ENCODE measurements around the gene ABCG1. TPM values are rescaled to one million over a fixed set of nuclear protein-coding genes. Genes with fewer than 3 reads are reported as not detected.

ABCG1 gene
- total RNA-seq, 1 experiment from 2014 or later, result 4.6 TPM

DNA sequence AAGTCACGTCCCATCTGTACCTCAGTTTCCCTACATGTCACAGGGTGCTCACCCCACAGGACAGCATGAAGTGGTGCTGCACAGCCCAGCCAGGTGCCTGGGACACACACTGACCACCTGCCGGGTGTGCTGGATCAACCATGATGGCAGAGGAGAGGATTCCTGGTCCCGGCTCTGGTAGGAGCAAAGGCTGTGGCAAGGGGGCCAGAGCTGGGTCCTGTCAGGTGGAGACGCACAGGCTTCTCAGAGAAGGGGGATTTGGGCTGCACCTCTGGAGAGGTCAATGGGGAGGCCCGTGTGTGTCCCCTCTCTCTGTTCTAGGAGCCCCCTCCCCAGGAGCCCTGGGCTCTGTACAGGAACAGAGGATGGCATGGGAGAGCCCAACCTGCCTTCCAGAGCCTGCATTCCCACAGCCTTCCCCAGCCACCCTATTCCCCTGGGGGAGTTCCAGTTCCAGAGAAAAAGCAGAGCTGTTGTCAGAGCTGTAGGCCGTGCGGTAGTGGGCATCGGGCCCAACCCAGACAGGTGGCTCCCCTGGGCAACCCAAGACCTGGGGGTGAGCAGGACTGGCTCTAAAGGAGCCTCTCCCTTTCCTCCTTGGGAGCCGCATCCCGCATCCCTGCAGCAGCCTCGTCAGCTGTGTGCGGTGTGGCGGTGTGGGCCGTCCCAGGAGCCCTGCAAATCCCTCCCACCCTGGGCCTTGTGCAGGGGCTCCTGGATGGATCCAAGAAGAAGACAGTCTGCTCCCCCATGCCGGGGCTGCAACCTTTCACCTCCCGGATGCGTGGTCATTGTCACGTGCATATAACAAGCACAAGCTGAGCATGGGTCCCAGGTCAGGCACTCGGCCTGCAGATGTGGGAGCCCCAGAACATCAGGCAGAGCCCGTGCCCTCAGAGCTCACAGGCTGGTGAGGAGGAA, 99.1 kb downstream of the ABCG1 start:
- in situ Hi-C loops (cut with HindIII; ENCODE audit: low pct_unique_long_range_greater_than_20kb, low sequenced_read_pairs), result no loop called here
- DNase-seq (ENCODE audit: low read depth), result no peak

DNA sequence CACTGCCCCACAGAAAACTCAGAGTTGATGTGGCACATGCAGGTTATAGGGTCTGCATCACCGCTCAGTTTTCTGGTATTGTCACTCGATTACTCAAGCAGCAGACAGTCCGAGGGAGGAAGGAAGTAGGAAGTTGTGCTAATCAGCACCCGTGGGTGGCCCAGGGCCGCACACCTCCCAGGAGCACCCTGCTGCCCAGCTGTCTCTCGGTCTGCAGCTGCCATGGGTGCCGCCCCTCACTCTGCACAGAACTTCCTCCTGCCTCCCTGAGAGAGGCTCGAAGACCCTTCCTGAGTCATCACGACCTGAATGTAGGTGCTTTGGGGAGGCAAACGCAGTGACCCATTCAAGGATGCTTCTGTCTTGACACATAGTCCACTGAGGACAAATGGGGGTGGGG, 100.4 kb downstream of the ABCG1 start:
- in situ Hi-C loops (cut with HindIII; ENCODE audit: low pct_unique_long_range_greater_than_20kb, low sequenced_read_pairs), result no loop called here
- DNase-seq (ENCODE audit: low read depth), result no peak

DNA sequence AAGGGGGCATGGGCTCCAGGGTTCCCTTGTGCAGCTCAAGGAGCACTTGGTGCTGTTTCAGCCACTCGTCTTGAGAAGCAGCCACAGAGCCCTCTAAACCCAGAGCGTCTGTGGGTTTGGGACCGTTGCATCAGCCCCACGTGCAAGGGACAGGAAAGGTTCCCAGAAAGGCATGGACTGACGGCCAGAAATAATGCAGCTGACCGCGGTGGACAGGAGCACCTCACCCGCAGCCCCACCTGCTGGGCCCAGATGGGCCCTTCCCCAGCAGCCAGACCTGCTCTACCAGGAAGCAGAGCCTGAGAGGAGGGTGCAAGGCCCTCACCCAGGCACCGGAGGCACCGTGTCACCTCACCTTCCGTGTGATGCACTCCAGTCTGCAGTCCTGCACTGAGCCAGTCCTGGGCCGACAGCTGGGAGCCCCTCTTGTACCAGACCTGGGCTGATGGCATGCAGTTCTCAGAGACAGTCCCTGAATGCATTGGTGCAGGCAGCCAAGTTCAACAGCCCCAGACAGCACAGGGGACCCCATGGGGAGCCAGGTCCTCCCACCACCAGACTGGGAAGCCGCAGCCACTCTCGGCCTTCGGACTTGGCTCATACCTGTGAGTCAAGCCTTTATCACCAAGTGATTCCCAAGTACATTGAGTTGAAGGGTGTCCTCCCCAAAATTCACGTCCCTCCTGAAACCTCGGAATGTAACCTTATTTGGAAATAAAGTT, 101.1 kb downstream of the ABCG1 start:
- in situ Hi-C loops (cut with HindIII; ENCODE audit: low pct_unique_long_range_greater_than_20kb, low sequenced_read_pairs), result no loop called here

DNA sequence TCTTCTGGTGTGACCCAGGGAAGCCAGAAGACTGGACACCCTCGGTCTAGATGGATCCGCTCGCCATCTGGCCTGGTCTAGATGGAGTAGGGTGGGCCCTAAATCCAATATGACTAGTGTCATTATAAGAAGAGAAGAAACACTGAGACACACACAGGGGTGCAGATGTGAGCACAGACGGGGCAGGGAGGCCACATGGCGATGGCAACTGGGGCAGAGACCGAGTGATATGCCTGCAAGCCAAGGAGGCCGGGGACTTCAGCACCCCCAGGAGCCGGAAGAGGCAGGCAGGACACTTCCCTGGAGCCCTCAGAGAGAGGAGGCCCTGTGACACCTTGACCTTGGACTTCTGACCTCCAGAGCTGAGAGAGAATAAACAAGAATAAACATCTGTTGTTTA, 101.9 kb downstream of the ABCG1 start:
- in situ Hi-C loops (cut with HindIII; ENCODE audit: low pct_unique_long_range_greater_than_20kb, low sequenced_read_pairs), result no loop called here
- DNase-seq (ENCODE audit: low read depth), result no peak

More for the DNA sequence above, 101.1 kb downstream of the ABCG1 start:
- DNase-seq (ENCODE audit: low read depth), result no peak

DNA sequence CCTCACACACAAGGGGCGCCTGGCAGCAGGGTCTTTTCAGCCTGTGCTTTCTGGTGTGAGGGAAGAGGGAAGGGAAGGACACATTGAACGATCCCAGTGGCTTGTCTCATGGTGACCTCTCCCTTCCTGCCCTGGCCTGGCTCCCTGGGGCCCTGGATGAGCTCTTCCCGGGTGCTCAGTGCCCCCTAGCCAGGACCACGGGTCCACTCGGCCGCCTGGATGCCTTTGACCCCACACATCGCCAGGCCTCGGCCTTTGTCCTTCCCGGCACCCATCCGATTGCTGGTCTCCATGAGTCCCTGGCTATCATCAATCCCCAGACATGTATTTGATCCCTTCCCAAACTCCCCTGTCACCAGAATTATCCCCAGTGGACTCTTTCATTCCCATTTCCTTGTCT, 102.3 kb downstream of the ABCG1 start:
- in situ Hi-C loops (cut with HindIII; ENCODE audit: low pct_unique_long_range_greater_than_20kb, low sequenced_read_pairs), result no loop called here

DNA sequence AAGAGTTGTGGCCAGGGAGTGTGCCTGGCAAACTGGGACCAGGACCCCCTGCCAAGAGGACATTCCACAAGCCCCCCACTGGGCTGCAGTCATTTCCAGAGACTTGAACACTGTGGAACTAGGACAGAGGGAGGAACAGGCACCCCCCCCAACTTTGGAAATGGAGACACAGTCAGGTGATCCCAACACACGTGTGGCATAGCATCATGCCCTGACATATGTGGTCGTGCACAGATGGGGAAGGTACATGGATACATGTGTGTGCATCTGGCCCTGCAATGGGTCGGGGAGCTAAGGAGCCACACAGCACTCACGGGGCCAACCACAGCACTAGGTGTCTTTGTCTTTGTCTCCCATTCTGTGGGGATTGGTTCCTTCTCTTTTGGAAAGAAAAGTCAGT, 102.9 kb downstream of the ABCG1 start:
- DNase-seq (ENCODE audit: low read depth), result no peak
- in situ Hi-C loops (cut with HindIII; ENCODE audit: low pct_unique_long_range_greater_than_20kb, low sequenced_read_pairs), result no loop called here

More for the DNA sequence above, 102.3 kb downstream of the ABCG1 start:
- no peak for DNase-seq (ENCODE audit: low read depth)

DNA sequence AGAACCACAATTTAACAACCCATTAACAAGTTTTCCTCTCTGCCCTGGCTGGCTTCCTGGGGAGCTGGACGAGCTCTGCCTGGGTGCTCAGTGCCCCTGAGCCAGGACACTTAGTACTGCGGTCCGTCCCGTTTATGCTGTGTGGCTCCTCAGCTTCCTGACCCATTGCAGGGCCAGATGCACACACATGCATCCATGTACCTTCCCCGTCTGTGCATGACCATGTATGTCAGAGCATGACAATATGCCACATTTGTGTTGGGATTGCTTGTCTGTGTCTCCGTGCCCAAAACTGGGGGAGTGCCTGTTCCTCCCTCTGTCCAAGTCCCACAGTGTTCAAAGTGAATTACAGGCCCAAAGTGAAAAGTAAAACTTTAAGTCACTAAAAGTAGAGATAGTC, 106.0 kb downstream of the ABCG1 start:
- in situ Hi-C loops (cut with HindIII; ENCODE audit: low pct_unique_long_range_greater_than_20kb, low sequenced_read_pairs), result no loop called here
- DNase-seq (ENCODE audit: low read depth), result no peak

DNA sequence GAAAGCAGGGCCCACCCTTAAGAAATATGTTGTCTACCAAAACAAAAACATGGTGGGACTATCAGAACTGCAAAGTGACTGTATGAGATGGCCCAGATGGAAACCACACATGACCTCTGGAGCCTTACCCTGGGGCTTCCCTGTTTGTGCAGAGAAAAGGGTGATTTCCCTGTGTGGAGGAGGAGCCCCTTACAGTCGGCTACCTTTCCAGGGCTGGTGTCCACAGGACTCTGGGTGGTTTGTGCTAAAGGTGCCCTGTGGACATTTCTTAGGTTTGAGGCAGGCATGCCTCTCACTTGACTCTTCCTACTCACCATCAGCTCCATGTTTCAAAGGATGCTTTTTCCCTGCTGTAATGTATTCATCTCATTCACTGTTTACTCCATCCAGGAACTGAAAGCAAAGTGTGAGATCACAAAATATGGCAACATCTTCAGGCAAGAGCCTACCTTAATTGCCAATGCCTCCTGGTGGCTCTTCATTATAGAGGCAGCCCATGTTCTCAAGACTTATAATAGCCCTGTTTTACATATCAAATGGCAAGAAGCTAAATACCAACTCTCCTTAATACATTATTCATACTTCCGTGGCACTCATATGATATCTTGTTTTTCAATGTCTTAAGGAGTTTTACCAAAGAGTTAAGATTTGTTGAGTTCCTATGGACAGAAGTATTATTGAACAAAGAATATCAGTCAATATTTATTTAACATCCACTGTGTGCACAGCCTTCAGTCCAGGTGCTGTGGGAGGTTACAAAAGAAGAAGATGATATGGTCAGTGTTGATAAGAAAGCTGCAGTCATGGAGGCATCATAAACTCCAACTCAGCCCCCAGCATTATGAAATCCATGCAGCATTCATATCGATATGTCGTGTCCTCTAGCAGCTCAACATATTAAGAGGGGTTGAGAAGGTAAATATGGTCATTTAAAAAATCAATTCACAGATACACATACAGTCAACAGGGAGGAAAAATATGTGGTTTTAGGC, 111.7 kb downstream of the ABCG1 start:
- DNase-seq (ENCODE audit: low read depth), result no peak
- in situ Hi-C loops (cut with HindIII; ENCODE audit: low pct_unique_long_range_greater_than_20kb, low sequenced_read_pairs), result no loop called here

DNA sequence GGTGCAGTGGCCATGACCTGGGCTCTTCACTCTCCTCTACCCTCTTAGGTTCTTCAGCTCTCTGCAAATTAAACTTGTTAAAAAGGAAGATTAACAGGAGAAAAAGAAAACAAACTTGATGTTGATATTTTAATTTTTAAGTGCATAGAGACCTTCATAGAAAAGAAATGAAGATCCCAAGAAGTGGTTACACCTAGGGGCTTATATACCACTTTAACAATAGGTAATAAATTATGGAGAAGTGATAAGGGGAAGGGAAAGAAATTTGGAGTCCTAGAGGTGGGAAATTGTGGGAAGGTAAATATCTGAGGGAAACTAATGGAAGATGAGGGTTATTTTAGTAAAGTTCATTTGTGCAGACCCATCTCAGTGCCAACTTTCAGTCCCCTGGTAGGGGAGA, 112.7 kb downstream of the ABCG1 start:
- in situ Hi-C loops (cut with HindIII; ENCODE audit: low pct_unique_long_range_greater_than_20kb, low sequenced_read_pairs), result no loop called here
- no peak for DNase-seq (ENCODE audit: low read depth)

DNA sequence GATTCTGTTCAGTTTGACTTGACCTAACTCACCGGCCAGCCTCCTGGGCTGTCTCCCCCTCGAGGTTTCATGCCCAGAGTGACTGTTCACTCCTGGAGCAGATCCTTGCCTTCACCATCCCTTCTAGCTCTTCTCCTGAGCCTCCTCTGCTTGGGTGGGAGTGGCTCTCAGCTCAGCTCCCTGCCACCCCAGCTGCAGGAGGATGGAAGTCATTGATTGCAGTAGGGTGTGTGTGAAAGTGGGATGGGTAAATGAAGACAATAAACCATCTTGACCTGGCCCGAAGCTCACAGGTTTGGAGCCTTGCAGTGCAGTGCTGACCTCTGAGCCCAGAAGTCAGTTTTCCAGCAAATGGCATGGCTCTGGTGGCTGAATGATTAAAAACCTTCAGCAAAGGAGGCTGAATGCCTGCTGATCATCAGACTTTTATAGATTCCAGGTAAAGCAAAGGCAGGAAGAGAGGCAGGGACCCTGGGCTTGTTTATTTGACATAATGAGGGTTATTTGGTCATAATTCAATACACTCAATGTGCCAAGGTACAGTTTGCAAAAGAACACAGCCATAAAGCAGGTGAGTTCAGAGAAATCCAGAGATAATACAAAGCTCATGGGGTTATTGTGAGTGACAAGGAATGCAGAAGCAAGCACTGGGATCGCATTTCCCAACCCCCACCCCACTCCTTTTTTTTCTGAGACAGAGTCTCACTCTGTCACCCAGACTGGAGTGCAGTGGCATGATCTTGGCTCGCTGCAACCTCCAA, 113.8 kb downstream of the ABCG1 start:
- DNase-seq (ENCODE audit: low read depth), result no peak
- in situ Hi-C loops (cut with HindIII; ENCODE audit: low pct_unique_long_range_greater_than_20kb, low sequenced_read_pairs), result no loop called here

DNA sequence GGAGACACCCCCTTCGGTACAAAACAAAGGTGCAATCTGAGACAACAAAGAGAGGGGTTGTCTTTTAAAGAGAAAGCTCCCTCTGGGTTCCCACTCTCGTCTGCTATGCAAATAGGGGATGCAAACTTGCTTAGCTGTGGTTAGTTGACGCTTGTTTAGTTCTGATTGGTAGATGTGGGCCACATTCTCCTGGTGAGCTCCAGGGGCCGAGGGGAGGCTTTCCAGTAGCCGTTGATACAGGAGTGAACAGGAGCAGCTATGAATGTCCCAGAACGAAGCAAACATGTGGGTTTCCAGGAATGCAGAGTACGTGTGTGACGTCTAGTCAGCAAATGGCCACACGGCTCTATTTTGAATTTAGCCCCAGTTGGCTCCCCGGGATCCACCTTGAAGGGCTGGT, 117.1 kb downstream of the ABCG1 start:
- DNase-seq (ENCODE audit: low read depth), result no peak
- in situ Hi-C loops (cut with HindIII; ENCODE audit: low pct_unique_long_range_greater_than_20kb, low sequenced_read_pairs), result no loop called here

DNA sequence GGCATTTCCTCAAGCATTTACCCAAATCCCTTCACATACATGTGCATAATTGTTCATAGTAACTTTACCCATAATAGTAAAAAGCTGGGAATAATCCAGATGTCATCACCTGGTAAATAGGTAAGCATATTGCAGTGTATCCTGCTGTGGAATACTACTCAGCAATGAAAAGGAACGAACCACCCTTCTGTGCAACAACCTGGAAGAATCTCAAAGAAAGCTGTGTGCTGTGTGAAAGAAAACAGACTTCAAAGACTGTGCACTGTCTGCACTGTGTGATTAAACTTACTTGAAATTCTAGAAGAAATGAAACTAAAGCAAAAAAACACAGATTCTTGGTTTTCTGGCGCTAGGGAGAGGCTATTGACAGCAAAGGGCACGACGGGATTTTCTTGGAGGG, 118.3 kb downstream of the ABCG1 start:
- no peak for DNase-seq (ENCODE audit: low read depth)
- in situ Hi-C loops (cut with HindIII; ENCODE audit: low pct_unique_long_range_greater_than_20kb, low sequenced_read_pairs), result no loop called here

DNA sequence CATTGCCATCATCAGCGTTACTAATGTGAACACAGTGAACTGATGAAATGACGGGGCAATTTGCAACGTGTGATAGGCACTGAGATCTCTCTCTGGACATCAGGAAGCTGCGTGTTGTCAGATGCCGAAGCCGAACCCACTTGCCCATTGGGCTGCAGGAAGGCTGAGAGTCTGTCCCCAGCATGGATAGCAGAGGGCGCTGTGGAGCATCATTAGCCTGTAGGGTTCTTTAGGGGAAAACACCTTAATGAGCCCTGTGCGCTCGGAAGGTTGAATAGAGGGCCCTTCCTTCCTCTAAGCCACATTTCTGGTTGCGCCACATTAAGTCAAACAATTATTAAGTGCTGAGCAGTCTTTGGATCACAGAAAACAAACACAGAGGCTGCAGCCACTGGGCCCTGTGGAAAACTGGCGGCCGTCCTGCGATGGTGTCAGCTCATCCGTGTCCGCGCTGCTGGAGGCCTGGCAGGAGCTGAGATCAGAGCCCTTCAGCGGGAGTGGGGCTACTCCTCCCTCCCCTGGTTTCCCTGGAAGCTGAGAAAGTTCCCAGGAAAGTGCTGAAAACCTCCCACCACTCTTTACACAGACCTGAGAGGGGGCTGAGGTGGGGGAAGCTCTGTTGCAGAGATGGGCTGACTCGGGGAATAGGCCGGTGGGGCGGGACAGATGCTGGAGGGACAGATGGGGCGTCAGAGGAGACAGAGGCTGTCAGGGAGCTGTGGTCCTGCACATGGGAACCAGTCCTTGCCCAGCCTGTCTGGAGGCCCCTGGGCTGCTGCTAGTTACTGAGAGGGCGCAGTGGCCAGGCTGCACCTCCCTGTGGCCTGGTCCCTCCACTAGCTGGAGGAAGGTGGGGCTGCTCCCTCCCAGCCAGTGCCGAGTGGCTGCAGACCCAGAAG, 119.1 kb downstream of the ABCG1 start:
- DNase-seq (ENCODE audit: low read depth), result peak; percentile 90
- in situ Hi-C loops (cut with HindIII; ENCODE audit: low pct_unique_long_range_greater_than_20kb, low sequenced_read_pairs), result no loop called here

DNA sequence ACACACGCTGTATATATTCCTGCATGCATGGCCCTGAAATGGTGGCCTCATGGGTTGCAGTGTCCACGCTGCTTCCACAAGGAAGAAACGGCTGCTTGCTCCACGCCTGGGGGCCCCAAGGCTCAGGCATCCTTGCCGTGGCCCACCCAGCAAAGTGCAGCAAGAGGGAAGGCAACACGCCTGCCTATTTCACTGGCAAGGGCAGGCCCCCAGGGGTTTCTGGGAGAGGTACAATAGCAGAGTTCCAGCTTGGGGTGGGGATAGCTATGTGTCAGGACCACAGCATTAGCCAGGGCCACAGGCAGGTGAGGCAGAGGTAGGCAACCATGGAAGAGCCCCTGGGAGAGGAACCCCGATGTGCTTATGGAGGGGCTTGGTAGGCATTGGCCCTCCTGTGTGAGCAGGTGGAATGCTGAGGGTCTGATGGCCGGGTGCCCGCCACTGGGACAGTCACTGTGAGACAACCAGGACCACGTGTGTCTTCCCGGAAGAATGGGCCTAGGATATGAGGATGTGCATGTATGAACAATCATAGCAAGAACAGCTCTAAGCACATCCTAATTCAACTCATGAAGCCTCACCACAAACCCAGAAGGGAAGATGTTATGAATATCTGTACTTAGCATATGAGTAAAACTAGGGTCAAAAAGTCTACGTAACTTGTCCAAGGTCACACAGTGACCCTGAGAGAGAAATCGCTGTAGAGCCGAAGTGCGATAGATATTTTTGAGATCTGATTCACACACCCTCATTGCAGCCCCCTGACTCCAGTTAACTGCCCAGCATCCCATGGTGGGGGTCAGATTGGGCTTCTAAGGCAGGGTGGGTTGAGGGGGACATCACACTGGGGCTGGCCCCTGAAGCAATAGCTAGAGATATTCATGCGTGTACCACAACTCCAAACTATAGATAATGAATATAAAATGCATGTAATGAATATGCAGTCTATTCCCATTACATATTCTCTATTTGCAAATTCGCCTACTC, 120.1 kb downstream of the ABCG1 start:
- no peak for DNase-seq (ENCODE audit: low read depth)
- in situ Hi-C loops (cut with HindIII; ENCODE audit: low pct_unique_long_range_greater_than_20kb, low sequenced_read_pairs), result no loop called here

DNA sequence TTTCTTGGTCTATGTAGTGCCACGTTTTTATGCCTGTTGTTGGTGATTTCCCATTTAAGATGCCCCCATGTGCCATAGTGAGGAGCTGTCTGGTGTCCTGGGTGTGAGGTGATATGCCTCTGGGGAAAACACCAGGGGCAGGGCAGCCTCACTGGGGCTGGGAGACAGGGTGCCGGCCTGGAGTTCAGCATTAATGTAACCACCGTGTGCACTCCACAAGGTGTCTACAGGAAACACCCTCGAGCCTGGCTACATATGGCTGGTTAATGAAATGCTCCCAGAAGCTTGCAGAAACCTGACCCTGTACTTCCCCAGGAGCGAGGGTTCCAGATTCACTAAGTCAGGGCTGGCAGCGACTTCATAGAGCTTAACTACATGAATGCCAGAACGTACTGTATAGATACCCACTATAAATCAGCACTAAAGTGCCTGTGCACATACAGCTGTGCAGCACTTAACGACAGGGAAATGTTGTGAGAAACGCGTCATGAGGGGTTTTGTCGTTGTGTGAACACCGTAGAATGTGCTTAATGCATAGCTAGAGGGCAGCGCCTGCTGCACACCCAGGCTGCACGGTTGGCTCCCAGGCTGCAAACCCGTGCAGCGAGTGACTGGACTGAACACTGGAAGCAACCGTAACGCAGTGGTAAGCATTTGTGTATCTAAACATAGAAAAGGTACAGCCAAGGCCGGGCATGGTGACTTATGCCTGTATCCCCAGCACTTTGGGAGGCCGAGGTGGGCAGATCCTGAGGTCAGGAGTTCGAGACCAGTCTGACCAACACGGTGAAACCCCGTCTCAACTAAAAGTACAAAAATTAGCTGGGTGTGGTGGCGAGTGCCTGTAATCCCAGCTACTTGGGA, 121.5 kb downstream of the ABCG1 start:
- in situ Hi-C loops (cut with HindIII; ENCODE audit: low pct_unique_long_range_greater_than_20kb, low sequenced_read_pairs), result no loop called here
- no peak for DNase-seq (ENCODE audit: low read depth)

Data from Caki2 (cell line).